Stimulated activated CD8-positive, alpha-beta memory T cell treated with anti-CD3 and anti-CD28 coated beads, Interleukin-12 subunit alpha, Interleukin-12 subunit beta, amount 100 ng/mL, for 24 hours (primary cell): ENCODE measurements around the gene B3GAT2.

Experiments used
- DNase-seq: peaks from one replicate; pipeline ENCODE4 v3.0.0-alpha.2; 2020; ENCODE audit errors: extremely low read depth

The B3GAT2 gene

DNA sequence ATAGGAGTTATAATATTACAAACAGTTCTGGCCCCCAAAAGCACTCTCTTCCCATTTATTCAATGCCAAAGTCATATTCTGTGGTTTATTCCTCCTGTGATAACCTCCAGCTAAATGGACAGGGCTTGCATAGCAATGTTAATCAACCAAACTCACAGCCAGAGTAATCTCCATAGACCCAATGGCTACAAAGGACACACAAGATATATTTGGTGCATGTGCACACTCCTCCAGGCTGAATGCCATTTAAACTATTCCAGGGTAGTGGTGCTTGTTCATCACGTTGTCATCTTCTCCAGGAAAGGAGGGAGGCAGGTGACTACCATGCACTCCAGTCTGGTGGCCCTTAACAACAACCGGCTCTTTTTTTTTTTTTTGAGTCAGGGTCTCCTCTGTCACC, 56.8 kb downstream of the B3GAT2 start:
- no peak for DNase-seq

DNA sequence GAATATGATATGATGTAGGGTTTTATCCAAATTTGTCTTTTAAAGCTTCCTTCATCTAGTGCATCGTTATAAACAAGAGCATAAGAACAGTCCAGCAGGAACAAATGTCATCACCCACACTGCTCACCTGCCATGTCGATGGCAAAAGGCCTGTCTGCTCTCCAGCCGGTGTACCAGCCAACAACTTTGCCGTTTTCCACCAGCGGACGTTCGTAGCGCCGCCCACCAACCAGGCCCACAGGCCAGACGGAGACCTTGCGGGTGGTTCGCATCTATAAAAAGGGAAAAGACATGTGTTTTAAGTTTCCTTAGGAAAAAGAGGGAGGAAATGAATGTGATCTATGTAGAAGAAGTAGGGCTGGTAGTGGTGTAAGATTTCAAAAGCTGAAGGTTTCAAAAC, 62.9 kb downstream of the B3GAT2 start:
- no peak for DNase-seq

DNA sequence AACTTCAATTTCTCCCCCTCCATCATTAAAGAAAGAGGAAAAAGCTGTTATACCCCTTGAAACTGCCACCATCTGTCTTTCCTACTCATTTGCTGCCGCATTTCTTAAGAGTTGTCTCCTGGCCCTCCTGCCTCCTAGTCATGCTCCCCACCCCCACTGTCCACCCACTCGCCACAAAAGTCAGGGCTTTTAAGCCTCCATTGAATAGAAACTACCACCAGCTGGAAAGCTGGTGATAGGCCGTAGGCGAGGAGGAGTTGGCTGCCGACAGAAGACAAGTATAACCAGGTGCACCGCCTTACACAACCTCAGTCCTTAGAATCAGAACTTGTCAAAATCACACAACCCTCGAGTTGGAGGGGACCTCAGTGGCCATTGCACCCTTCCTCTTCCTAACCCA, 67.6 kb downstream of the B3GAT2 start:
- no peak for DNase-seq

DNA sequence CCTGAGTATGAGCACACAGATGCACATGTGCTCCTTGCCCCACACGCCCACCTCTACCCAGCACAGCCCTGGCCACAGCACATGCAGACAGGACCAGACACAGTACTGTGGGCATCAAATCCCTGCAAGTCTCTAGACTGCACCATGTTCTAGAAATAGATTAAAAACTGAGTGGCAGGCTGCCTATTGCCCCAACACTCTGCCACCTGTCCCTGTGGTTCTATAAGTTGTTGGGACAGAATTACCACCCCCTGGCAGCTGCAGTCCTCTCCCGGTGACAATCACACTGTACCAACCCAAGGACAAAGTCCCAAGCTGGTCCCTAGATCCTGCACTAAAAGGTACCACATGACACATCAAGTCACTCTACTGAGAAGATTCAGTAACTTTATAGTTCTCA, 70.2 kb downstream of the B3GAT2 start:
- no peak for DNase-seq

DNA sequence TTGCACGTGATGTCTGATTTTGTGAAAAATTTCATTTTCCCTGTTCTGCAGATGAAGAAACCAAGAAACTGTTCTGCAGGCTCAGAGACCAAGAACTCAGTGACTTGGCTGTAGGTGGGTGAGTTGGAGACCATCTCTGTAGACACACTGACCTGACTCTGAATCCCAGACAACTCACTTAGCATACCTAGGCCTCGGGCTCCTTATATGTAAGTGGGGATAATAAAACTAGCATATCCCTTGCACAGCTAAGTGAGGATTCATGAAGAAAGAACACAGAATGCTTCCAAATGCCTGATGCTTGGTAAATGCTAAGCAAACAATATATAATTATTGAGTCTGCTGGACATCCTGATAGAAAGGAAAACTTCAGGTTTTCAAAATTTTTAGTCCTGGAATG, 70.8 kb downstream of the B3GAT2 start:
- DNase-seq: no peak

DNA sequence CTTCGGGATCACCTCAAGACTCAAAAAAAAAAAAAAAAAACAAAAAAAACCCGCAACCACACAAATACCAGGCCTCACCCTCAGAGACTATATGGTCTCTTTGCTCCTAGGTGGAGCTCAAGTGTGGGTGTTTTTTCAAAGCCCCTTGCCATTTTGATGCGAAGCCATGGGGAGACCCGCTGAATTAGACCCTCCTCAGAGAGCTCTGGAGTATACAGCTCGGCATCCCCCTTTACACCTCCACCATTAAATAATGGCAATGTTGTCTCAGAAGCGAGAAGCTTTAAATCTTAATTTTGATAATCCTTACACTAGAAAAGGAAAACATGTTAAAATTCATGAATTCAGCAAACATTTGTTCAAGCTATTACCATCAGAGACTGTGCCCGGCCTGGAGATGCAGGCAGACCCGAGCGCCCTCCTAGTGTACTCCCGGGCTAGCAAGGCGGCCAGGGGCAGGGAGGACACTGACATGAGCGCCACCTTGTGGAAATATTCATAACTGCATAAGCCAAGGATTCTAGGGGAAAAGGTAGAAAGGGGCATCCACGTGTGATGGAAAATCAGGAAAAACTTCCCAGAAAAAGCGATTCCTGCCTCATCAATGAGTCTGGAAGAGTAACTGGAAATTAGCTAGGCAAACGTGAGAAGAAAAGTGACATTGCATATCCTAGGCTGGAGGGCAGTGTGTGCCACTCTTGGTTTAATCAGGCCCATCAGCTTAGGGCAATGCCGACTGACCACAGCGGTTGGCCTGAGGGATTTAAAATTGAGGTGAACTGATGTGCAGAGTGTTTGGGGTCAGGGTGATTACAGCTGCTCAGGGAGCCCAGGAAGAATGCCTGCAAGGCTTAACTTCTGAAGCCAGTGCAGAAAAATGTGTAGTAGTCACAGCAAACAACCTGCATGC, 72.5 kb downstream of the B3GAT2 start:
- DNase-seq: no peak

DNA sequence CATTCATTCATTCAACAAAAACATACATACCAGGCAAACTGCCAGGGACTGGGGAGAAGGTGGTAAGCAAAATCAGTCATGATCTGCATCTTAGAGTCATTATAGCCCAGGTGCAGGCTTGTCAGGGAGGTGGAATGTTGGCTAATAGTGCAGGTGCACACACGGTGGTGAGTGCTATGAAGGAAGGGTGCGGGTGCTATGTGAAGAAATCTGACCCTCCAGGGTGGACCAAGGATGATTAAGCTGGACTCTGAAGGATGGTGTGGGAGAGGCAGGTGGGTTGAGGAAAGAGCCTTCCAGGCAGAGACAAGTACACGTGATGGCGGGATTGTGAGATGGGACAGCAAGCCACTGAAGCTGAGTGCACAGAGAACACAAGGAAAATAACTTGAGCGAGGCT, 77.4 kb downstream of the B3GAT2 start:
- DNase-seq: no peak

DNA sequence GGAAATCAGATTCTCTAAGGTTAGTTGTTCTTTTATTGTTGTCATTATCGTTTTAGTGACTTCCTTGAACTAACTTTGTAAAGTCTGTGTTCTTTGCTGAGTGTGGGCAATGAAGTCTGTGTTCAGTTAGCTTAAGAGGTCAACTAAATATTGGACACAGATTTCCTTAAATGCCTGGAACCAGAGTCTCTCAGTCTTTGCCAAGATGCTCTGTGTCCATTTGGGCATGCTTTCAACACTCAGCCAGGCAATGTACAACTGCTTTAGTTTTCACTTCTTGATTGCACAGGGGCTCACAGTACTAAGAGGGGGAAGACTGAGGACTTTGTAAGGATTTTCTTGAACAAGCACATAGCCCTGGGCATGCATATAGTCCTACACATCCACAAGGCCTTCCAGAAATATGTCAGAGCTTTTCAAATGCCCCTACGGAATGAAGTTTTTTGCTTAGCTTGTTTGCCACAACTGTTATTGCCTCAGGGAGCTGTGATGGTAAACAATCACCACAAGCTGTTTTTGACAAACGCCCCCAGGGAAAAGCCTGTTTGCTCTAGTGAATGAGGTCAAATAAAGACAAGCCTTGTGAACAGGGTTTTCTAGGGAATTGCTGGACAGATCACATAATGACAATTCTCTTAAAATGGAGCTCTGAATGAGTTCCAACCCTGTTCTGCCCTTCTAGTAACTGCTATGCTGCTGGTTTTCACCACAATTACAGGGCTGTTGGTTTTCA, 82.5 kb downstream of the B3GAT2 start:
- DNase-seq: no peak

DNA sequence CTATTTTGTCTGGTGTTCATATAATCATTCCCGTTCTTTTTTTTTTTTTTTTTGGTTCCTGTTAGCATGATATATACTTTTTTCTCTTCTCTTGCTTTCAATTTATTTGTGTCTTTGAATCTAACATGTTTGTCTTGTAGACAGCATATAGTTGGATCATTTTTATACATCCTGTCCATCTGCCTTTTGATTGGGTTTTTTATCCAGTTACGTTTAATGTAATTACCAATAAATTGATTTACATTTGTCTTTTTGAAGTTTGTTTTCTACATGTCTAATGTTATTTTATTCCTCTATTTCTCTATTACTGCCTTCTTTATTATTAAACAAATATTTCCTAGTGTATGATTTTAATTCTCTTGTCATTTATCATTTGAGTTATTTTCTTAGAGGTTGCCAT, 84.4 kb downstream of the B3GAT2 start:
- DNase-seq: no peak

DNA sequence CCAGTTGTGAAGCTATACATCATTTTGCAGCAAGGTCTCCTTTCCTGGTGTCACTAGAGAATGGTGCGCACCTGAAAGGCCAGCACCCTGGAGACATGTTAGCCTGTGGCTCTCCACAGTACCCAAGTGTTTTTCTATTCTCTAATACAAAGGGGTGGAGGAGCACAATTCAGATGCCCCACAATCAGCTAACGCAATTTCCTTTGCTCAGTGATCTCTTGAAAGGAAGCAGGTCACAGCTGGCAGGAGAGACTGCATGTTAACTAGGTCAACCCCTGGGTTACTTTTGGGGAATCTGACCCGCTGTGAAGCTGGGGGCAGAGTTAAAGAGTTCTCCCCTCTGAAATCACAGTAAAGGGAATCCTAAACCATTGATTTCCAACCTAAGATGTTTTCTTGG, 92.5 kb downstream of the B3GAT2 start:
- DNase-seq: no peak

DNA sequence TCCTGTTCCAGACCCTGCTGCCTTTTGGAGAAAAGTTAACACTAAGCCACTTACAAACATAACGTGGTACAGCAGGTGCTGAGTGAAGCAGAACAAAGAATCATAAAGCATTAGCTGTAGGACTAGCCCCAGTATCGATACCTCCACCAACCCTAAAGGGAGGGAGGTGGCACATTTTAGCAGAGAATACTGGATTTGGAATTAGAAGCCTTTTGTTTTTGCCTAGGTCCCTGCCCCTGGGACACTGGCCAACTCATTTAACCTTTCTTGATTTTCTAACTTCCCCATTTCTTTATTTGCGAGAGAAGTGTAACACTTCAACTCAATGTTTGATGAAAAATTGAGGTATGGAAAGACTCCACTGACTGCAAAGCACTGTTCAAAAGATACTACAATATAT, 93.5 kb downstream of the B3GAT2 start:
- no peak for DNase-seq

DNA sequence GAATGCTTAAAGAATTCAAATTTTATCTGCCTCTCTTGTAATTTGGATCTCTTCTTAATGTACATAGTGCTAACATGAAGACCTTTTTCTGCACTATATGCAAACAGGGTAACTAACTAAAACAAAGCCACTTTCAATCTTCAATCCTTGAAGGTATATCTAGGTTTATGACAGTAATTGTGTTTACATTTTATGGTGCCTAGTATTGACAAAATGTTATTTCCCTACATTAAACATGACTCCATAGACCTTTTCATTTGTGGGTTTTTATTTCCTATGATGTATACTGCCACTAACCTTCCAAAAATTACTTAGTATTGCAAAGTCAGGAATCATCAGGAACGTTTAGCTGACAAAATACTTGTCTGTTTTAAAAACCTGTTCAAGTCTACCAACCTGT, 95.9 kb downstream of the B3GAT2 start:
- no peak for DNase-seq

DNA sequence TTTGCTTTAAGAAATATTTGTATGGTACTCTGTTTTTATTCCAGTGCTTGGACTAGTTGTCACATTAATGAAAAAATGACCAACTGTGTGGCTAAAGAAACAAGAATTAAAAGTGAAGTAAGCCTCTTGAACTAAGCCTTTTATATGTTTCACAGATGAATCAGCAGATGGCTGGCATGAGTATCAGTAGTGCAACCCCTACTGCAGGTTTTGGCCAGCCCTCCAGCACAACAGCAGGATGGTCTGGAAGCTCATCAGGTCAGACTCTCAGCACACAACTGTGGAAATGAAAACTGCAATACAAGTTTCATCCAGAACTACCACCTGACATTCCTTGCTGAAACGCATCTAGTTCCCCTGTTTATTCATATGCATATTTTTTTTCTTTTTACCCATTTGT, 96.8 kb downstream of the B3GAT2 start:
- DNase-seq: no peak

DNA sequence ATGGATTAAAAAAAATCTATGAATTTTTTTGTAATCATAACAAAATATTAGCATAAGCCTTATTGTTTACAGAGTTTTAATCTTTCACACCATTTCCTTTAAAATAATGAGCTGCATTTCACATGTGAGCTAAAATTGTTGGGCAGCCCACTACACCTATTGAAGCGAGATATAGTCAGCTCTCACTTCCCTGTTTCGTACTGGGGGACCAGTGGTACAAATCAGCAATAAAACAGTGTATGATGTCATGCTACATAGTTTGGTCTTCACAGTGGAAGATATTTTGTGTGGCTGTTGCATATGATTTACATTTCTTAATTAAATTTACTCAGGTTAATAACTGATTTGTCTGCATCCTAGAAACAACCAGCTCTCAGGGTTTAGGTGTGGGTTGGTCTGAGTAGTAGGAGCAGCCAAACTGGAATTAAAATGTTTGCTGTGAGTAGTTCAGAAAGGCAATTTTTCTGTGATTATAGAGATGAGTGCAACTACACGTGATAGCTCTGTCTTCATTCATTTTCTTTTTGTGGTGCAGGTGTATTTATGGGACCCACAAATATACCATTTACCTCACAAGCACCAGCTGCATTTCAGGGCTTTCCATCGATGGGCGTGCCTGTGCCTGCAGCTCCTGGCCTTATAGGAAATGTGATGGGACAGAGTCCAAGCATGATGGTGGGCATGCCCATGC, 99.3 kb downstream of the B3GAT2 start:
- DNase-seq: no peak

DNA sequence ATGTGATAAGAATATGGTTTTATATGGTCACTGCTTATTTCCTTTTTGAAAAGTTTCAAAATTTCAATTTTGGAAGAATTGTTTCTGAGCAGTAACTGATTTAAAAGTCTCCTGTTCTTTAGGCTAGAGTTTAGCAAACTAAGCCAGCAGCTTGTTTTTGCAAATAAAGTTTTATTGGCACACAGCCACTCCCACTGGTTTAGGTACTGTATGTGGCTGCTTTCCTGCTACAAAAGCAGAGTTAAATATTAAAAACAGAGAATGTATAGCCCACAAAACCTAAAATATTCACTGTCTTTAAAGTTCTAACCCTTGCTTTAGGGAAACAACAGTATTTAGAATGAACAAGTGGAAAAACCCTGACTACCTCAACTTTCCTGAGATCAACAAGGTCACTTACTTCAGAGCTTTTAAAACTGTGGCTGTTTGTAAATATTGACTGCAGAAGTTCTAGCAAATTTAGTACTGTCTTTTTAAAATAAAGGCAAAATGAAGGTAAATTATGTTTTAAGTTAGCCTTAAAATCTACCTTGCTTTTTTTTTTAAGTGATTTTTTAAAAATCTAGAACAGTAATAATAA, 104.1 kb downstream of the B3GAT2 start:
- DNase-seq: no peak

DNA sequence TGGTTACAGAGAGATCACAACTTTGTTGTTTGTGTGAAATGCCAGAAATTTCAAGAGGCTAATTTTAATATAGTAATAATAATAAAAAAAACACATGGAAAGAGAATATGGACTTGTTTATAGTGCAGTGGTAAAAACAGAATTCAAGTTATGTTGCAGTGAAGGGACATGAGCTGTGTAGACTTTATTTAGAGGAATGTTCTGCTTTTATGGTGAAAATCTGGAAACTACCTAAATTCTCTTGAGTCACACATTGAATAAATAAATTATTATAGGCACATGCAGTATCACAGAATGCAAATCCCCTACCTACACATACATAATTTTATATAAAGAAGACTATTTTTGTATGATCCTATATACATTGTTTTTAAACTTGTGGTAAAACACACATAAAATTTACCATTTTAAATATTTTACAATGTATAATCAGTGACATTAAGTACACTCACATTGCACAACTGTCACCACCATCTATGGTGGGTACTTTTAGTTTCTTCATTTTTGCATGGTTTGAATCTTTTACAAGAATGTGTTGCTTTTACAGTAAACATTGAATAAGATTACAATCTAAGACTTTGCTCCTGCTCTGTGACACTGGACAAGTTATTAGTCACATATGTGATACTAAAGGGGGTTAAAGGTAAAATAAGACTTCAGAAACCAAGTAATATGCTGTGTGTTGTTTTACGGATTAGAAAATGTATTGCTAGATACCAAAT, 107.4 kb downstream of the B3GAT2 start:
- DNase-seq: no peak

DNA sequence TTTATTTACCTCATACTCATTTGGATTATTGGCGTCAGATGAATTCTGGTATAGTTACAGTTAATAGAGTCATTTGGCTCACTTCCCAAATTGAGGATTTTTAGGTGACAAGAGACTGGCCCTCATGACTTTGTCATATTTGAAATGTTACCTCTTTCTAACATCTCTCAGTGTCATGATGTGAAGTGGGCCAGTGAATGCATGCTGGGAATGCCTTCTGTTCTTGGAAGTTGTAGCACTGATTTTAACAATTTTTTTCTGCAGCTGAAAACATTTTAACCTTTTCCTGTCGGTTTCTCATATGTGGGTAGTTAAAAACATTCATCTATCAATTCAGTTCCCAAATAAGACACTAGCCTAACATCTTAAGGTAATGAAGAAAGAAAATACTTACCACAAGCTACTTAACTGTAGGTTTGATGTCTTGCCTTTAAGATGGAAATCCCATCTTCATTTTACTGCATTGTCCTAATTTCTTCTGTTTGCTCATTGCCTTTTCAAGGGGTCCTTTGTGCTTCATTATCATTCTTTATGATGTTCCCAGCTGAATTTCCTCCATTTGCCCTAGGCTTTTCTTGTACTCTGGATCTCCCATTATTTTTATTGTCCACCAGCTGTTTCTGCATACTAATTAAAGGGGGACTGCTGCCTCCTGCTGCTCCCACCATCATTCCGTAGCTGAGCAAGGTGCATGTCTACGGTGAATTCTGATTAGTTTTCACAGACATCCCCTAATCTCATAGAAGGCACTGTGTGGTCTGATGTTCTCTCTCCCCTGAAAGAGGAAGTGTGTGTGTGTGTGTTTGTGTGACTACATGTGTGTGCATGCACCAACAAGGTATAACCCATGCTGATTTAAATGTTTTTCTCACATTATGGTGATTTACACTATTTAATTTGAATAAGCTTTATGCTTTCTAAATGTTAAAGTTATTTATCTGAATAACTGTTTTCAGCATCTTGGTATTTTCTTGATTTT, 109.5 kb downstream of the B3GAT2 start:
- DNase-seq: no peak

DNA sequence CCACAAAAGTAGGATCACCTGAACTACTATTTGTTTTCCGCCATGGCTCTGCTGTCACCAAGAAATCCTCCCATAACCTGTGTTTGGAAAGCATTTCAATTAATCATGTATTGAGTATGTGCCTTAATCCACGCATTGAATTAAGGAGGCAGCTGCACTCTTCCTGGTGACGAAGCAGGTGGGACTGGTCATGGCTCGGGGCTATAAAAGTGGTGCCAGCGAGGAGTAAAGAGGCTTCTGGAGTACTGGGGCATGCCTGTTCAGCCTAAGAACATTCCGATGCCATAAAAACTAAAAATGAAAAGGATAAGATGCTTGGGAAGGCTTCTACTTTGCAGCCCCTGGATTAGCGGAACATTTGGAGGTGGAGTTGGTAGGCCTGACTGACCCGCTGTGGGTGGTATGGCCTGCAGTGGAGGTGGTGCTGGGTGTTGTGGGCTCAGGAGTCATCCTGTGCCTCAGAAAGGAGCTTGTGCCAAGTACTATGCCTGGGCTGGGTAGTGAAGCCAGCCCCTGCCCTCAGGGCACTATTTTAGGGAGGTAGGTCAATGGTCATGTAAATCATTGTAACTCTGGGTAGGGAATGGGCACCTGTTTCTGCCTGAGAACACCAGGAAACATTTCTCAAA, 110.5 kb downstream of the B3GAT2 start:
- no peak for DNase-seq

DNA sequence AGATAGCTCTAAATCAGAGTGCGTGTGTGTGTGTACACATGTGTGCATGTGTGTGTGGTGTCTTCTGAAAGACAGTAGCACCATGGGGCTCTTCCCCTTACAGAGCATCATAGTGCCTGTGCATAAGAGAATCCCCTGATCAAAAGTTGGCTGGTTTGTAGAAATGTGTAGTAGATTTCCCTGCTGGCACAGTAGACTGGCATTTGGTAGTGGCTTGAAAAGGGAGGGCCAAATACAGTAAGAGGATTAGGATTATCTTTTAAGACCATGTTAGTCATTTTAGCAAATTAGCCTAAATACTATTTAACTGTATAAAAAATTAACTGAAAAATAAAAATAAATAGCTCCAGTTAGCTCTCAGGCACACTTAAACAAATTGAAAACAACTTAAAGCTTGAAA, 112.6 kb downstream of the B3GAT2 start:
- no peak for DNase-seq

DNA sequence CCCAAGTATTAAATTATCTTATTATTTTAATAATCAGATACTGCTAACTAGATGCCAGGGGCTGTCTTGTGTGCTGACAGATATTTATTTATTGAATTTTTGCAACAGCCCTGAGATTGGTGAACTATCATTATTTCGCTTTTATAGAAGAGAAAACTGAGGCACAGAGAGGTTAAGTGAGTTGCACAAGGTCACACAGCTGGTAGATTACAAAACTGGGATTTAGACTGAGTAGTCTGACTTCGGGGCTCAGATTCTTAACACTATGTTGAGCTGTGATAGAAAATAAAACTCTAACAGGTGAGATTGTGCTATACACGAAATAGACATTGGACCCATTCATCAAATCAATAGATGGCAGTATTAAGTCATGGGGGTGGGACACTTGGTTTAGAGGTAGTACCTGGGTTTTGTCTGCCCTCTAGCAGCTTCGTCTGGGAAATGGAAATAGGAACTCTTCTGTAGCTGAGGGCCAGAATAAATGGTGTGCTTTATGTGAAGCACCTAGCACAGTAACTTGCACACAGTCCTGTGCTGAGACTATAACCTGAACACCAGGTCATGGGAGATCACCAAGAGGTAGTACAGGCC, 113.4 kb downstream of the B3GAT2 start:
- DNase-seq: no peak
